Measurements from ENCODE around the gene RFX2. TPM values are rescaled to one million over a fixed set of nuclear protein-coding genes. Genes with fewer than 3 reads are reported as not detected.
A peak's percentile ranks its signal among the peaks of the same experiment; 100 is the strongest.

RFX2 gene
- total and polyA plus RNA-seq, 9 of the 15 experiments (the other 6 are each of a cell fraction or from before 2014, with no cell fraction given) = 3.6 to 18.7 (median 8.7) TPM

- TF ChIP-seq ZBTB17 (CRISPR knock-in tag; IDR thresholded peaks at IDR 0.05) (no peak), ADNP (tag; IDR thresholded peaks at IDR 0.05) (no peak), JUND (IDR thresholded peaks at IDR 0.05; ENCODE audit: borderline replicate concordance, low read depth, low read length) (peak; percentile 70), JUND (tag; IDR thresholded peaks at IDR 0.05; ENCODE audit: borderline replicate concordance, low read depth, low read length) (peak; percentile 19; the same call in 1 of the 3 replicates), RBFOX2 (IDR thresholded peaks at IDR 0.05; ENCODE audit: low read depth, low read length) (peak; percentile 54), FOXJ3 (CRISPR knock-in tag; IDR thresholded peaks at IDR 0.05) (peak; percentile 85), ZNF507 (tag; conservative IDR thresholded peaks at IDR 0.05) (no peak), SRSF7 (optimal IDR thresholded peaks at IDR 0.05; ENCODE audit: low read depth, low read length) (no peak), SNIP1 (IDR thresholded peaks at IDR 0.05; ENCODE audit: low read depth) (no peak), USF1 (CRISPR knock-in tag; IDR thresholded peaks at IDR 0.05) (no peak), FOXM1 (IDR thresholded peaks at IDR 0.05; ENCODE audit: low read depth) (no peak), FOXM1 (CRISPR knock-in tag; IDR thresholded peaks at IDR 0.05; ENCODE audit: low read depth) (no peak), TAL1 (IDR thresholded peaks at IDR 0.05) (0 out of 2 replicates have a peak, but pooled peaks have one; percentile 20), ATF6 (CRISPR knock-in tag; IDR thresholded peaks at IDR 0.05) (0 out of 2 replicates have a peak, but pooled peaks have one; percentile 5), SFPQ (IDR thresholded peaks at IDR 0.05; ENCODE audit: low read depth, low read length) (no peak), ZSCAN32 (CRISPR knock-in tag; IDR thresholded peaks at IDR 0.05) (no peak), NFIX (CRISPR knock-in tag; IDR thresholded peaks at IDR 0.05; ENCODE audit: low read depth) (no peak)
These were observed 44.5 kb downstream of the RFX2 start (continued) for GRCh38 chr19:6065685-6066374.
